Renal pelvis (tissue), 4 donors: ENCODE measurements around the gene ADAM23. TPM values are rescaled to one million over a fixed set of nuclear protein-coding genes. Genes with fewer than 3 reads are reported as not detected.
A peak's percentile ranks its signal among the peaks of the same experiment; 100 is the strongest.

Source experiments
- DNase-seq: peaks from one replicate; pipeline ENCODE4 v3.0.0-alpha.2; 2013
- polyA plus RNA-seq, 3 donors: library from polyadenylated mRNA; unstranded; fragments of 120-200 nt; gene quantifications; one replicate each; pipeline ENCODE4 v1.2.1, GENCODE V29; 2013; ENCODE audit not compliant: insufficient read length in 3 of 3

The ADAM23 gene
- polyA plus RNA-seq, 3 donors, result 5.1 to 7.1 (median 5.6) TPM

- DNase-seq, result no peak
These were observed 196.3 kb downstream of the ADAM23 start for GRCh38 chr2:206639636-206640035.

- no peak for DNase-seq
These were observed 197.9 kb downstream of the ADAM23 start for GRCh38 chr2:206641226-206641625.

GRCh38 chr2:206642075-206643025 lies 199.0 kb downstream of the ADAM23 start, which contains the start of gene FAM237A:
TSS of gene FAM237A (plus strand) at chr2:206642487. CDS start at chr2:206644237, 1,750 bp downstream.
- peak; percentile 76 for DNase-seq

GRCh38 chr2:206647985-206648384 lies 204.7 kb downstream of the ADAM23 start:
- DNase-seq, result no peak

- DNase-seq, result no peak
These were observed 213.8 kb downstream of the ADAM23 start for GRCh38 chr2:206657087-206657486.

GRCh38 chr2:206665251-206665650 lies 221.9 kb downstream of the ADAM23 start:
- DNase-seq, result no peak

Other genes with a start within 250 kb of the ADAM23 start
- gene ZDBF2, start 168.9 kb upstream of the ADAM23 start, polyA plus RNA-seq, result 10 to 100 TPM in 2 of 3 donors, 1 to 10 TPM in 1; 7.7 to 14.0 (median 10.3) TPM
- gene FAM237A, start 199.0 kb downstream of the ADAM23 start, polyA plus RNA-seq, result not detected